Lower lobe of right lung (tissue), 2 donors: ENCODE measurements around the gene PRPF40B. TPM values are rescaled to one million over a fixed set of nuclear protein-coding genes. Genes with fewer than 3 reads are reported as not detected.

Experiments
- ATAC-seq, 2 donors: fragments of 200-7000 bp; cut with Tn5 transposase; one replicate each; pipeline ENCODE4 v1.9.1; 2020 to 2022; ENCODE audit warnings: mild to moderate bottlenecking in 2 of 2, moderate library complexity in 2 of 2
- DNase-seq: peaks from one replicate; pipeline ENCODE4 v3.0.0-alpha.2; 2020
- H3K27ac ChIP-seq: fragments of 200-600 bp; one replicate; pipeline ENCODE4 v1.8.0; 2022
- H3K27me3 ChIP-seq: fragments of 200-600 bp; one replicate; pipeline ENCODE4 v1.8.0; 2022; ENCODE audit warnings: low read depth
- H3K36me3 ChIP-seq: fragments of 200-600 bp; one replicate; pipeline ENCODE4 v1.8.0; 2022; ENCODE audit warnings: mild to moderate bottlenecking
- H3K4me1 ChIP-seq: fragments of 200-600 bp; one replicate; pipeline ENCODE4 v1.8.0; 2022
- H3K4me3 ChIP-seq: fragments of 200-600 bp; one replicate; pipeline ENCODE4 v1.8.0; 2022; ENCODE audit warnings: mild to moderate bottlenecking
- H3K9me3 ChIP-seq: fragments of 200-600 bp; one replicate; pipeline ENCODE4 v1.8.0; 2022
- intact Hi-C: fragments of 100-400 bp; cut with DNase I; formaldehyde crosslinking; loops from one replicate; pipeline ENCODE4 v1.11.0; 2022
- total RNA-seq: library from RNA; stranded (reverse); fragmentation: NEBNext Ultra II Directional; extraction: Animal tissue kit (Norgen Biotek cat#: 25700); gene quantifications from one replicate; pipeline ENCODE4 v1.2.1, GENCODE V29; 2021
- TF ChIP-seq, protein P1 (sequence below): fragments of 200-600 bp; IDR thresholded peaks from one replicate; pipeline ENCODE4 v1.8.0; 2022; ENCODE audit warnings: antibody characterized with exemption, mild to moderate bottlenecking
- donor health status: DM: no; HTN: yes; CAD: no; lungs with severe emphysema.

PRPF40B gene
- total RNA-seq, 1 donor from 2014 or later = 19.3 TPM

DNA sequence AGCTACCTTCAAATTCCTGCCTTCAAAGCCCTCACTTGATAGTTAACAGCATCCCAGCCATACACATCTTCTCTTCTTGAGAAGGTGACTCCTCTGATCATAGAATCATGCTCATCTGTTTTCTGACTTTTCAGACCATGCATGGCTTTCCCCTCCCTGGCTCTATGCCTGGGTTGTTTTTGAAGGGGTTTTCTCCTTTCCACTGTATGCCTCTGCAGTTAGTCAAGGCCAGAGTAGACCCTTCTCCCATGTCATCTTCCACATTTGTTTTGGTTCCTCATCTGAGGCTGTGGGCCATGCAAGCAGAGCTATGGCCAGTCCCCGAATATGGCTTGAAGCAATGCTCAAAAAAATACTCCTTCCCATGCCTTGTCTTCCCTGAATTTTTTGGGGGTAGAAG, 41.2 kb upstream of the PRPF40B start:
- Histone ChIP-seq H3K27ac (no peak overlapping the region), H3K9me3 (no peaks in the 10 kb centered on the region), H3K4me3 (no peak overlapping the region), H3K27me3 (no peaks in the 10 kb centered on the region), H3K36me3 (peaks cover 3% of the 10 kb centered on the region), H3K4me1 (peaks cover 6% of the 10 kb centered on the region)
- TF ChIP-seq, protein P1, sequence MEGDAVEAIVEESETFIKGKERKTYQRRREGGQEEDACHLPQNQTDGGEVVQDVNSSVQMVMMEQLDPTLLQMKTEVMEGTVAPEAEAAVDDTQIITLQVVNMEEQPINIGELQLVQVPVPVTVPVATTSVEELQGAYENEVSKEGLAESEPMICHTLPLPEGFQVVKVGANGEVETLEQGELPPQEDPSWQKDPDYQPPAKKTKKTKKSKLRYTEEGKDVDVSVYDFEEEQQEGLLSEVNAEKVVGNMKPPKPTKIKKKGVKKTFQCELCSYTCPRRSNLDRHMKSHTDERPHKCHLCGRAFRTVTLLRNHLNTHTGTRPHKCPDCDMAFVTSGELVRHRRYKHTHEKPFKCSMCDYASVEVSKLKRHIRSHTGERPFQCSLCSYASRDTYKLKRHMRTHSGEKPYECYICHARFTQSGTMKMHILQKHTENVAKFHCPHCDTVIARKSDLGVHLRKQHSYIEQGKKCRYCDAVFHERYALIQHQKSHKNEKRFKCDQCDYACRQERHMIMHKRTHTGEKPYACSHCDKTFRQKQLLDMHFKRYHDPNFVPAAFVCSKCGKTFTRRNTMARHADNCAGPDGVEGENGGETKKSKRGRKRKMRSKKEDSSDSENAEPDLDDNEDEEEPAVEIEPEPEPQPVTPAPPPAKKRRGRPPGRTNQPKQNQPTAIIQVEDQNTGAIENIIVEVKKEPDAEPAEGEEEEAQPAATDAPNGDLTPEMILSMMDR = no peak
- intact Hi-C loops = no loop called here
- ATAC-seq (no peak), DNase-seq (no peak)

DNA sequence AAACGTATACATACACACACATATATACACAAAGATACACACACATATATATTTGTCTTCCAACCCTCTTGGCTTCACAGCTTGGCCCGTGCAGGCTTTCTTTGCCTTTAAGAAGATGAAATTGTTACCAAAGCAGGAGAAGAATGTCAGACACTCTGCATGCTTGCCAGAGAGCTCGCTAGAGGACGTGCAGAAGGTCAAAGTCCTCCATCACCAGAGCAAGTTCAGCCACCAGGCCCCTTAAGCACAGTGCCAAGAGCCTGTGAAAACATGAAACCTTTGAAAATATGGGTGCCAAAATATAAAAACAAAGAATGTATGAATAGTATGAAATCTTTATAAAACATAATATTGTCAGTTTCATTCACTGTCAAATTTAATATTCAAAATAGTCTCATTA, 40.5 kb upstream of the PRPF40B start:
- DNase-seq (no peak), ATAC-seq (no peak)
- intact Hi-C loops = no loop called here
- Histone ChIP-seq H3K27ac (no peak overlapping the region), H3K9me3 (no peaks in the 10 kb centered on the region), H3K36me3 (peaks cover 3% of the 10 kb centered on the region), H3K4me1 (peaks cover 6% of the 10 kb centered on the region), H3K4me3 (no peak overlapping the region), H3K27me3 (no peaks in the 10 kb centered on the region)
- TF ChIP-seq, protein P1 = no peak

DNA sequence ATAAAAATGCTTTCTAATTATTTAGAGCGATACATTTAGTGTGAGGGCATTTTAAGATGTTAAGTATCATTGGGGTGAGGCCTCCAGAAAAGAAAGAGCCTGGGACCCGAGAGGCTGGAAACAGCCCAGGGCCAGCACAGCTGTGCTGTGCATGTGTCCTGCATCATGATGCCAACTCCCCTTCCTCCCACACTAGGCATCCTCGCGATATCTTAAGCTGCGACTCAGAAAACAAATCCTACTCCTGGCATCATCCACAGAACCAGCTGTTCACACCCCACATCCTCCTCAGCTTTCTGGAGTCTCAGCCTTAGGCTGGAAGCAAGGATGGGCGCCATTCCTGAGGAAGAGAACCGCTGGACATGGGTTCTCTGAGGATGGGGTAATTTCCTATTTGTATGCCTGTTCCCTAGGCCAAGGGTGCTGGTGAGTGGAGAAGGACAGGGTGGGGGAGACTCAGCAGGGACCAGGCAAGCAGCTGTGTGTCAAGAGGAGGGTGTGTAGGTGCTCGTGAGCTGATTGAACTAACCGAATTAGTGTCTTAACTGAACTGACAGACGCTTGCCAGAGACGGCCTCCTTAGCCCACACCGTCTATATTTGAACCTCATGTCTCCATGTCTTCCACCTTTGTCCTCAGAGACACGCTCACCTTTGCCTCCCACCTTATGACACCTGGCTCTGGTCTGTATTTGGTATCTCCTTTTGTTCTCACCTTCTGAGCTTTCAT, 39.8 kb upstream of the PRPF40B start:
- intact Hi-C loops = no loop called here
- H3K36me3 ChIP-seq = peaks cover 3% of the 10 kb centered on the region
- ATAC-seq = no peak
- no peak overlapping the region for H3K4me3 ChIP-seq
- H3K27me3 ChIP-seq = no peaks in the 10 kb centered on the region
- H3K4me1 ChIP-seq = peaks cover 6% of the 10 kb centered on the region
- TF ChIP-seq, protein P1 = no peak
- no peaks in the 10 kb centered on the region for H3K9me3 ChIP-seq
- no peak for DNase-seq
- no peak overlapping the region for H3K27ac ChIP-seq

DNA sequence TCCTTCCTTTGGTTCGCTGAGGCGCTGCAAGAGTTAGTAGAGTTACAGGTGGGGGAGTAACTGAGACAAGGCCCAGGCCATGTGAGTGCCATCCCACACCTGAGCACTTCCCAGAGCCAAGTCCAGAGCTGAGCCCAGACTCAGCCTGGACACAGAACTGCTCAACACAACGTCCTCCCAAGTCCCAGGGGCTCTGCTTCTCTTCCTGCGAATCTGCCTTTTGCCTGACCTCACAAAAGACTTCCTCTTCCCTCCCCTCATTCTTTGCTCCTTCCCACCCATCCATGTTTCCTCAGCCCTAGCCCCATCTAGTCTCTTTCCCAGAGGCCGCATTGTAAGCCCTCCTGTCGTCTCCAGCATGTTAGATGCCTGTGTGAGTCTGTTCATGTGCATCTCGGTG, 38.8 kb upstream of the PRPF40B start:
- TF ChIP-seq, protein P1 = no peak
- intact Hi-C loops = no loop called here
- peaks cover 3% of the 10 kb centered on the region for H3K36me3 ChIP-seq
- H3K4me1 ChIP-seq = peaks cover 6% of the 10 kb centered on the region
- H3K27ac ChIP-seq = no peak overlapping the region
- H3K4me3 ChIP-seq = no peak overlapping the region
- ATAC-seq = no peak
- H3K27me3 ChIP-seq = no peaks in the 10 kb centered on the region
- no peaks in the 10 kb centered on the region for H3K9me3 ChIP-seq
- DNase-seq = no peak

DNA sequence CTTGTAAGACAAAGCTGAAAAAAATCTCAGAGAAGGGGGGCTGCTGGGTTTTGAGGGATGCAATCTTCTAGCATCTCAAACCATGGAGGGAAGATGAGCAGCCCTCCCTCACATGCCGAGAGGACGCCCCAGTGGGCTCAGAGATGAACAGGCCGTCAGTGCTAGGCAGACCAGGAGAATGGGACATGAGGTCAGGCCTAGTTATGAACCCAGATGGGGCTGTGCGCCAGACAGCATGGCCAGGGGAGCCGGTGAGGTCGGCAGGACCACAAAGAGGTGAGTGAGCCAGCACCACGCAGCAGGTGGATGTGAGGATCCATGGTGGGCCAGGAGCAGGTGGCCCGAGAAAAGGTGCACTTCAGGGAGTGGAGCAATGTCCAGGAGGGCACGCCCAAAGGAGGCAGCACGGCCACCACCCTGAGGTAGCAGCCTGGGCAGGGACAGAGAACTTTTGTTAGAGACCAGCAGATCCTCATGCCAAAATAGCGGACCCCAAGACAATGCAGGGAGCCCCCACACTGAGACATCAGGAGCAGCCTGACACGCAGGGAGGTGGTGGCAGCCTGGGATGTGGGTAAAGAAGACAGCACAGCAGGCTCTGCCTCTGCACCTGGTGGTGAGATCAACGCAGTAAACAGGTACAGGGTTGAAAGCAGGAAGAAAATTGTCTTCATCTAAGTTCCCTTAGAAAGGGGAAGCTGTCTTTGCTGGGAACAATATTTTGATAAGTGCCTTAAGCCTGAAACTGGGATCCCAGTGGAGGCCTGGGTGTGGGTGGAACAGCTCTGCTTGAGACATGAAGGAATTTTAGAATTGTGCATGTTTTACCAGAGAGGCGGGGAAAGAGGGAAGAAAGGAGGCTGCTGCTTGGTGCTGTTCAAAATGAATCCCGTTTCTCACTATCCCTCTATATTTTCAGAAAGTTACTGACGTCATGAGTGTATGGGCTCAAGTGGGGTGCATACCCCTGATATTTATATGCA, 37.6 kb upstream of the PRPF40B start:
- ATAC-seq (no peak), DNase-seq (no peak)
- TF ChIP-seq, protein P1 = no peak

More for the DNA sequence above, 37.6 kb upstream of the PRPF40B start:
- H3K27me3 ChIP-seq = no peaks in the 10 kb centered on the region
- peaks cover 3% of the 10 kb centered on the region for H3K36me3 ChIP-seq
- peaks cover under 1% of the 10 kb centered on the region for H3K4me1 ChIP-seq
- no peak overlapping the region for H3K27ac ChIP-seq
- H3K4me3 ChIP-seq = no peak overlapping the region
- intact Hi-C loops = no loop called here
- H3K9me3 ChIP-seq = no peaks in the 10 kb centered on the region
